Psoas muscle (tissue), 8 donors: ENCODE data around the gene ZNF816. TPM values are rescaled to one million over a fixed set of nuclear protein-coding genes. Genes with fewer than 3 reads are reported as not detected.
A peak's percentile ranks its signal among the peaks of the same experiment; 100 is the strongest.

Experiments
- ATAC-seq, 4 donors: fragments of 200-7000 bp; cut with Tn5 transposase; one replicate each; pipeline ENCODE4 v1.9.1; 2020; ENCODE audit warnings: moderate library complexity in 3 of 4, mild to moderate bottlenecking in 2 of 4
- DNase-seq, 2 donors: peaks; one replicate each; pipeline ENCODE4 v3.0.0-alpha.2; 2020
- H3K27ac ChIP-seq: fragments of 200-600 bp; one replicate; pipeline ENCODE4 v1.8.0; 2022
- H3K27me3 ChIP-seq, 3 donors: fragments of 200-600 bp in 1 of 3; one replicate each; pipeline versions ENCODE4 v1.6.1 to v1.8.0; 2013 to 2022; ENCODE audit warnings: low read length in 2 of 3, mild to moderate bottlenecking in 2 of 3, moderate library complexity in 1 of 3; ENCODE audit not compliant: insufficient read depth in 3 of 3
- H3K36me3 ChIP-seq, 2 donors: fragments of 200-600 bp in 1 of 2; one replicate each; pipeline versions ENCODE4 v1.6.1 to v1.8.0; 2013 to 2022; ENCODE audit warnings: low read depth in 1 of 2, mild to moderate bottlenecking in 1 of 2, moderate library complexity in 1 of 2; ENCODE audit not compliant: insufficient read depth in 1 of 2
- H3K4me1 ChIP-seq: fragments of 200-600 bp; one replicate; pipeline ENCODE4 v1.8.0; 2022
- H3K4me3 ChIP-seq: fragments of 200-600 bp; one replicate; pipeline ENCODE4 v1.8.0; 2022; ENCODE audit warnings: mild to moderate bottlenecking
- H3K9me3 ChIP-seq: fragments of 200-600 bp; one replicate; pipeline ENCODE4 v1.8.0; 2022
- WGBS, 3 donors: extraction: QIAGEN DNeasy Blood & Tissue Kit; methylation state at CpG; one replicate each; pipeline versions ENCODE4 v1.1.6 to v1.1.7; 2013; 5-methylcytosine and 5-hydroxymethylcytosine counted together
- intact Hi-C, 2 donors: fragments of 100-400 bp; cut with DNase I; formaldehyde crosslinking; loops; one replicate each; pipeline versions ENCODE4 v1.11.0 to v1.14.2; 2022
- polyA plus RNA-seq, 3 donors: library from polyadenylated mRNA; stranded (reverse); fragments of 200-250 nt; gene quantifications; one replicate each; pipeline ENCODE4 v1.2.3, GENCODE V29; 2013
- total RNA-seq, 4 donors: library from RNA; stranded (reverse); fragmentation: NEBNext Ultra II Directional in 2 of 4; extraction: Animal tissue kit (Norgen Biotek cat#: 25700) in 2 of 4; gene quantifications; one replicate each; pipeline versions ENCODE4 v1.2.1 to v1.2.4, GENCODE V29; 2021 to 2023
- TF ChIP-seq, protein P1 (sequence below): fragments of 200-600 bp; IDR thresholded peaks from one replicate; pipeline ENCODE4 v1.8.0; 2022; ENCODE audit warnings: antibody characterized with exemption
- donor health status: healthy with polysubstance abuse.
- donor health status: DM: no; HTN: no; CAD: no; lungs with moderate emphysema.
- donor health status: Bipolar disorder and iron deficiency.
- donor health status: healthy.
- donor health status: DM: yes; HTN: yes; CAD: no.
- donor health status: DM: no; HTN: no; CAD: no.
- donor health status: DM: no; HTN: no; CAD: no.
- donor health status: DM: yes; HTN: yes; CAD: no.

ZNF816 gene
- total and polyA plus RNA-seq, 7 donors, result 1.8 to 9.1 (median 2.7) TPM

DNA sequence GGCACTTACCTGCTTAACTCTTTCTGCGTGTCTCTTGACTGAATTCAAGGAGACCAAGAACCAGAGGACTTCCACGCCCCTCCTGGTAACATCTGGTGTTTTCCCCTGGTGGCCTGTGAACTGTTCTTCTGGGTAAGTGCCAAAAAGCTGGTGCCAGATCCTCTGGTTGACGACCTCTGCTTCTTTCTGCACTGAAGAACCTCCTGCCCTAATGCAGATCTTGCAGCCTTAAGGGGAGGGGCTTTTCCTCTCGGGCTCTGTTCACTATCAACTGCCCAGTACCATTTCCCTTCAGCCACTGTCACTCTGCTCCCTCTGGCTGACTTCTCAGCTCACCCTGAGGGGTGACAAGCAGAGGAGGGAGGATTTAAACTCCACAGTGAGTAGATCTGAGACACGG, 44.9 kb upstream of the ZNF816 start:
- Histone ChIP-seq H3K27ac (no peak overlapping the region), H3K27me3 (peaks cover 0 to 2% (median 0%) of the 10 kb centered on the region in 3 donors), H3K36me3 (no peaks in the 10 kb centered on the region), H3K4me3 (peak overlapping the region; percentile 9), H3K9me3 (no peaks in the 10 kb centered on the region), H3K4me1 (no peaks in the 10 kb centered on the region)
- 33 to 40% (median 38%) methylated on average over 5 of the region's 5 CpGs for WGBS, 3 donors
- intact Hi-C loops, result no loop called here
- TF ChIP-seq, protein P1, sequence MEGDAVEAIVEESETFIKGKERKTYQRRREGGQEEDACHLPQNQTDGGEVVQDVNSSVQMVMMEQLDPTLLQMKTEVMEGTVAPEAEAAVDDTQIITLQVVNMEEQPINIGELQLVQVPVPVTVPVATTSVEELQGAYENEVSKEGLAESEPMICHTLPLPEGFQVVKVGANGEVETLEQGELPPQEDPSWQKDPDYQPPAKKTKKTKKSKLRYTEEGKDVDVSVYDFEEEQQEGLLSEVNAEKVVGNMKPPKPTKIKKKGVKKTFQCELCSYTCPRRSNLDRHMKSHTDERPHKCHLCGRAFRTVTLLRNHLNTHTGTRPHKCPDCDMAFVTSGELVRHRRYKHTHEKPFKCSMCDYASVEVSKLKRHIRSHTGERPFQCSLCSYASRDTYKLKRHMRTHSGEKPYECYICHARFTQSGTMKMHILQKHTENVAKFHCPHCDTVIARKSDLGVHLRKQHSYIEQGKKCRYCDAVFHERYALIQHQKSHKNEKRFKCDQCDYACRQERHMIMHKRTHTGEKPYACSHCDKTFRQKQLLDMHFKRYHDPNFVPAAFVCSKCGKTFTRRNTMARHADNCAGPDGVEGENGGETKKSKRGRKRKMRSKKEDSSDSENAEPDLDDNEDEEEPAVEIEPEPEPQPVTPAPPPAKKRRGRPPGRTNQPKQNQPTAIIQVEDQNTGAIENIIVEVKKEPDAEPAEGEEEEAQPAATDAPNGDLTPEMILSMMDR, result no peak
- no peak for DNase-seq
- no peak for ATAC-seq

DNA sequence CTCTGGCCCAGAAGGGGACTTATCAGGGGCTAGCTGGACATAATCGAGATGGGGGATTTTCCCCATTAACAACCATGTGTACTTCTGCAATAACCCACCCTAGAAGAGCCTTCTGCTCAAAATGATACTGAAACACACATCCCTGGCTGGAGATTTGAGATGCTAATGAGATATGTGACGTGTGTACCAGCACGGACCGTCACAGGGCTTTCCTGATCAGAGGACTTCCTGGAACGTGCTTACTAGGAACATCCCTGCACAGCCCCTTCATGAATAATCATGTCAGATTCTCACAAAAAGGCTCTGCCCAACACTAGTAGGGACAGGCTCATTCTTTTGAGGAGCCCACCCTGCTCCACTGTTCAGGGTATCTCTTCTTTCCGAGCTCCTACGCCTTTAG, 44.5 kb upstream of the ZNF816 start:
- intact Hi-C loops, result no loop called here
- Histone ChIP-seq H3K4me3 (peak overlapping the region; percentile 9), H3K36me3 (no peaks in the 10 kb centered on the region), H3K27me3 (peaks cover 0 to 2% (median 0%) of the 10 kb centered on the region in 3 donors), H3K9me3 (no peaks in the 10 kb centered on the region), H3K27ac (no peak overlapping the region), H3K4me1 (no peaks in the 10 kb centered on the region)
- TF ChIP-seq, protein P1, result no peak
- WGBS, 3 donors, result 49 to 62% (median 57%) methylated on average over 7 of the region's 7 CpGs
- DNase-seq, result no peak
- no peak for ATAC-seq

DNA sequence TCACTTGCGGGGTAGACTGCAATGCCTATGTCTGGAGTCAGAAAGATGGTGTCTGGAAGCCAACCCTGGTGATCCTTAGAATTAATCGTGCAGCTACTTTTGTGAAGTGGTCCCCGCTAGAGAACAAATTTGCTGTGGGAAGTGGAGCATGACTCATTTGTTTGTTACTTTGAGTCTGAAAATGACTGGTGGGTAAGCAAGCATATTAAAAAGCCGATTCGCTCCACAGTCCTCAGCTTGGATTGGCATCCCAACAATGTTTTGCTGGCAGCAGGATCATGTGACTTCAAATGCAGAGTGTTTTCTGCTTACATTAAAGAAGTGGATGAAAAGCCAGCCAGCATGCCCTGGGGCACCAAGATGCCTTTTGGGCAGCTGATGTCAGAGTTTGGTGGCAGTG, 41.6 kb upstream of the ZNF816 start:
- Histone ChIP-seq H3K36me3 (no peaks in the 10 kb centered on the region), H3K9me3 (no peaks in the 10 kb centered on the region), H3K27ac (no peak overlapping the region), H3K27me3 (peaks cover 0 to 2% (median 0%) of the 10 kb centered on the region in 3 donors), H3K4me3 (no peak overlapping the region), H3K4me1 (no peaks in the 10 kb centered on the region)
- DNase-seq, result no peak
- no peak for ATAC-seq
- TF ChIP-seq, protein P1, result no peak
- intact Hi-C loops, result no loop called here
- WGBS, 3 donors, result 61 to 66% (median 65%) methylated on average over 5 of the region's 5 CpGs

DNA sequence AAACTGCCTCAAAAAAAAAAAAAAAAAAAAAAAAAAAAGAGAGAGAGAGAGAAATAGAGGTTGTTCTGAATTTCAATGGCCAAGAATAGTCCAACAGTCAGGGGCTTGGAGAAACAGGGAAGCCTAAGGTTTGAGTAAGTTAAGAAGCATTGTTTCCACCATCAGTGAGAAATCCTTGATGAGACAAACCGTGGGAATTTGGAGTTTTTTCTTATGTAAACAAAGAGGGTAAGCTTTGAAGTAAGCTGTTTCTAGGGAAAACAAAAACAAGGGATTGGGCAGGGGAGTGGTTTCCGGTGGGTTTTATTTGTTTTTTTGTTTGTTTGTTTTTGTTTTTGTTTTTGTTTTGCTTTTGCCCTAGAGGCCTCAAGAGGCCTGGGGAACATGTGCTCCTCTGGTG, 39.8 kb upstream of the ZNF816 start:
- TF ChIP-seq, protein P1, result no peak
- no peaks in the 10 kb centered on the region for H3K36me3 ChIP-seq
- WGBS, 3 donors, result 22 to 38% (median 25%) methylated on average over 2 of the region's 2 CpGs
- DNase-seq (no peak), ATAC-seq (no peak)
- H3K4me3 ChIP-seq, result no peak overlapping the region
- H3K9me3 ChIP-seq, result no peaks in the 10 kb centered on the region
- H3K4me1 ChIP-seq, result no peaks in the 10 kb centered on the region
- H3K27me3 ChIP-seq, result peaks cover 0 to 2% (median 0%) of the 10 kb centered on the region in 3 donors
- intact Hi-C loops, result no loop called here
- H3K27ac ChIP-seq, result no peak overlapping the region

DNA sequence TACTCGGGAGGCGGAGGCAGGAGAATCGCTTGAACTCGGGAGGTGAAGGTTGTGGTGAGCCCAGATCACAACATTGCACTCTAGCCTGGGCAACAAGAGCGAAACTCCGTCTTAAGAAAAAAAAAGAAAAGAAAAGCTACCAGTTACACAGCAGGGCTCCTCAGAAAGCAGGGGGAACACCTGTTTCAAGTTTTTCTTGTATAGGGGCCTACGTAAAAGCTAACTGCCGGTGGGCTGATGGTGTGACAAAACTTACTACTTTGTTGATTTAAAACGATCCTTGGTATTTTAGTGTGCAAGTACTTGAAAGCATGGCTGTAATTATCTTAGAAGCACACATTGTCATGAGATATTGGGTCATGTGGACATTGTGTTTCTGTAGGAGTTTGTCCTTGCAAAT, 35.3 kb upstream of the ZNF816 start:
- DNase-seq (no peak), ATAC-seq (no peak)
- H3K36me3 ChIP-seq, result no peaks in the 10 kb centered on the region
- H3K27ac ChIP-seq, result no peak overlapping the region
- 64 to 72% (median 72%) methylated on average over 9 of the region's 9 CpGs for WGBS, 3 donors
- no peaks in the 10 kb centered on the region for H3K4me1 ChIP-seq
- intact Hi-C loops, result loop anchor here in 1 of 2 donors (10.0 kb wide), 1 partner anchor 467 kb away; the partner anchor contains the start of gene ZNF813
- H3K4me3 ChIP-seq, result no peak overlapping the region
- no peaks in the 10 kb centered on the region for H3K27me3 ChIP-seq
- H3K9me3 ChIP-seq, result no peaks in the 10 kb centered on the region
- TF ChIP-seq, protein P1, result no peak
